Naive thymus-derived CD4-positive, alpha-beta T cell (primary cell): ENCODE measurements around the gene EDN3. TPM values are rescaled to one million over a fixed set of nuclear protein-coding genes. Genes with fewer than 3 reads are reported as not detected.

Experiments used
- ATAC-seq: fragments of 150-1000 bp; cut with Tn5 transposase; 2 replicates; pipeline ENCODE4 v1.10.0; 2021; ENCODE audit warnings: mild to moderate bottlenecking, moderate library complexity
- CTCF ChIA-PET: fragments of 350-600 bp; sonication (Branson Sonifier 250); formaldehyde crosslinking; loops from one replicate; lab custom pipeline; 2021; ENCODE audit warnings: antibody characterized with exemption; lab: Charles Lee
- POLR2A ChIA-PET: fragments of 350-600 bp; sonication (Branson Sonifier 250); formaldehyde crosslinking; loops from one replicate; lab custom pipeline; 2021; ENCODE audit warnings: antibody characterized with exemption, inconsistent platforms; lab: Charles Lee
- DNase-seq, 9 donors: peaks; one replicate each; pipeline versions ENCODE4 v3.0.0 to v3.0.0-alpha.2; 2020 to 2022; ENCODE audit warnings: mixed read lengths in 1 of 9
- H3K27ac ChIP-seq: one replicate; pipeline ENCODE4 v1.7.0; 2013; ENCODE audit warnings: mild to moderate bottlenecking, low read depth, low read length, moderate library complexity
- H3K27me3 ChIP-seq, 2 donors: one replicate each; pipeline ENCODE4 v1.7.0; 2013; ENCODE audit warnings: low read length in 2 of 2, mild to moderate bottlenecking in 2 of 2, moderate library complexity in 2 of 2; ENCODE audit not compliant: control insufficient read depth in 2 of 2, insufficient read depth in 2 of 2
- H3K36me3 ChIP-seq, 3 experiments: 1 replicate in 2 of 3; 2 replicates in 1 of 3; pipeline ENCODE4 v1.7.0; 2013; ENCODE audit warnings: low read length in 3 of 3, mild to moderate bottlenecking in 3 of 3, moderate library complexity in 1 of 3; ENCODE audit not compliant: insufficient read depth in 3 of 3, control insufficient read depth in 2 of 3
- H3K4me1 ChIP-seq, 2 donors: one replicate each; pipeline ENCODE4 v1.7.0; 2013; ENCODE audit warnings: low read length in 2 of 2, mild to moderate bottlenecking in 2 of 2, moderate library complexity in 1 of 2; ENCODE audit not compliant: control insufficient read depth in 2 of 2, insufficient read depth in 2 of 2
- H3K4me3 ChIP-seq: 2 replicates; pipeline ENCODE4 v1.7.0; 2013; ENCODE audit warnings: mild to moderate bottlenecking, low read length
- H3K9me3 ChIP-seq, 3 experiments: 1 replicate in 2 of 3; 2 replicates in 1 of 3; pipeline ENCODE4 v1.7.0; 2013; ENCODE audit warnings: low read length in 3 of 3; ENCODE audit not compliant: control insufficient read depth in 2 of 3
- H3K27ac Mint-ChIP-seq, 9 donors: one replicate each; pipeline ENCODE4 v1.8.0; 2020 to 2022; ENCODE audit warnings: mixed read lengths in 9 of 9, mild to moderate bottlenecking in 8 of 9, moderate library complexity in 5 of 9, inconsistent platforms in 2 of 9
- H3K27me3 Mint-ChIP-seq, 5 donors: one replicate each; pipeline ENCODE4 v1.8.0; 2021 to 2022; ENCODE audit warnings: mixed read lengths in 5 of 5, mild to moderate bottlenecking in 1 of 5
- H3K36me3 Mint-ChIP-seq, 5 donors: one replicate each; pipeline ENCODE4 v1.8.0; 2020 to 2022; ENCODE audit warnings: mixed read lengths in 5 of 5, mild to moderate bottlenecking in 3 of 5, inconsistent platforms in 1 of 5
- H3K4me1 Mint-ChIP-seq, 7 donors: one replicate each; pipeline ENCODE4 v1.8.0; 2020 to 2022; ENCODE audit warnings: mixed read lengths in 7 of 7, mild to moderate bottlenecking in 3 of 7, inconsistent platforms in 1 of 7
- H3K4me3 Mint-ChIP-seq, 10 donors: one replicate each; pipeline ENCODE4 v1.8.0; 2020 to 2022; ENCODE audit warnings: mild to moderate bottlenecking in 10 of 10, mixed read lengths in 10 of 10, moderate library complexity in 6 of 10, inconsistent platforms in 2 of 10
- H3K9me3 Mint-ChIP-seq, 11 donors: one replicate each; pipeline ENCODE4 v1.8.0; 2020 to 2022; ENCODE audit warnings: mixed read lengths in 11 of 11, mild to moderate bottlenecking in 4 of 11, inconsistent platforms in 1 of 11, moderate library complexity in 1 of 11
- intact Hi-C, 2 donors: fragments of 100-400 bp; cut with micrococcal nuclease; formaldehyde crosslinking; loops; one replicate each; pipeline ENCODE4 v1.15.1; 2023
- polyA plus RNA-seq, 2 donors: library from polyadenylated mRNA; unstranded; fragments of 300-500 nt; fragmentation: Illumina TruSeq; gene quantifications; one replicate each; pipeline ENCODE4 v1.2.3, GENCODE V29; 2021
- total RNA-seq, 6 experiments: library from RNA in 5 of 6; stranded (reverse) in 5 of 6; gene quantifications; 1 replicate in 5 of 6; 2 replicates in 1 of 6; pipeline ENCODE4 v1.2.3 and lab custom pipeline; 2021 to 2026

The EDN3 gene
- total and polyA plus RNA-seq, 7 experiments from 2014 or later = 0.13 to 0.56 (median 0.40) TPM; not detected in 3

- ATAC-seq = no peak
Measured at GRCh38 chr20:59276938-59277337, 23.5 kb upstream of the EDN3 start.

GRCh38 chr20:59284470-59284869, 15.9 kb upstream of the EDN3 start:
- ATAC-seq (no peak), DNase-seq (no peak)
- H3K36me3 Mint-ChIP-seq = peaks cover 0 to 3% (median 0%) of the 10 kb centered on the region in 5 donors
- no peak overlapping the region for H3K27ac Mint-ChIP-seq
- H3K4me1 Mint-ChIP-seq = no peaks in the 10 kb centered on the region
- Histone ChIP-seq H3K9me3 (no peaks in the 10 kb centered on the region), H3K4me3 (no peak overlapping the region), H3K27me3 (no peaks in the 10 kb centered on the region), H3K27ac (no peak overlapping the region), H3K36me3 (no peaks in the 10 kb centered on the region), H3K4me1 (no peaks in the 10 kb centered on the region)
- intact Hi-C loops = no loop called here
- peaks cover 0 to 33% (median 0%) of the 10 kb centered on the region in 5 donors for H3K27me3 Mint-ChIP-seq
- POLR2A ChIA-PET = no interaction called here
- CTCF ChIA-PET = no interaction called here
- H3K4me3 Mint-ChIP-seq = no peak overlapping the region
- H3K9me3 Mint-ChIP-seq = peaks cover 0 to 4% (median 0%) of the 10 kb centered on the region in 11 donors

More at GRCh38 chr20:59276938-59277337, 23.5 kb upstream of the EDN3 start:
- Histone ChIP-seq H3K9me3 (no peaks in the 10 kb centered on the region), H3K36me3 (no peaks in the 10 kb centered on the region), H3K27ac (no peak overlapping the region), H3K27me3 (no peaks in the 10 kb centered on the region), H3K4me3 (no peak overlapping the region), H3K4me1 (peaks cover 7 to 14% of the 10 kb centered on the region in 2 donors)
- H3K4me3 Mint-ChIP-seq = no peak overlapping the region
- no peaks in the 10 kb centered on the region for H3K36me3 Mint-ChIP-seq
- H3K27me3 Mint-ChIP-seq = peaks cover 0 to 27% (median 0%) of the 10 kb centered on the region in 5 donors
- H3K27ac Mint-ChIP-seq = no peak overlapping the region
- ChIA-PET POLR2A (interaction anchor here (0.9 kb wide), 1 partner anchor 83 kb away, joined by 3 read pairs; no protein-coding TSS in a partner anchor), CTCF (no interaction called here)
- no peaks in the 10 kb centered on the region for H3K9me3 Mint-ChIP-seq
- DNase-seq = no peak
- intact Hi-C loops = no loop called here
- H3K4me1 Mint-ChIP-seq = peaks cover 15 to 26% (median 17%) of the 10 kb centered on the region in 7 donors

GRCh38 chr20:59289994-59290393, 10.4 kb upstream of the EDN3 start:
- no peaks in the 10 kb centered on the region for H3K27me3 ChIP-seq
- no peaks in the 10 kb centered on the region for H3K9me3 Mint-ChIP-seq
- intact Hi-C loops = no loop called here
- H3K4me1 Mint-ChIP-seq = peaks cover 0 to 9% (median 4%) of the 10 kb centered on the region in 7 donors
- no peak overlapping the region for H3K27ac Mint-ChIP-seq
- H3K27ac ChIP-seq = no peak overlapping the region
- ChIA-PET CTCF (no interaction called here), POLR2A (no interaction called here)
- H3K36me3 Mint-ChIP-seq = no peaks in the 10 kb centered on the region
- no peaks in the 10 kb centered on the region for H3K36me3 ChIP-seq
- peaks cover 0 to 28% (median 9%) of the 10 kb centered on the region in 5 donors for H3K27me3 Mint-ChIP-seq
- H3K4me1 ChIP-seq = no peaks in the 10 kb centered on the region
- ATAC-seq (no peak), DNase-seq (no peak)
- H3K4me3 ChIP-seq = no peak overlapping the region
- H3K4me3 Mint-ChIP-seq = no peak overlapping the region
- H3K9me3 ChIP-seq = no peaks in the 10 kb centered on the region

- peaks cover 0 to 9% (median 4%) of the 10 kb centered on the region in 7 donors for H3K4me1 Mint-ChIP-seq
Measured at GRCh38 chr20:59291740-59292383, 8.5 kb upstream of the EDN3 start.

GRCh38 chr20:59295531-59295930, 4.9 kb upstream of the EDN3 start:
- Mint-ChIP-seq H3K4me3 (no peak overlapping the region), H3K27me3 (peaks cover 19 to 71% (median 32%) of the 10 kb centered on the region in 5 donors), H3K27ac (no peak overlapping the region), H3K36me3 (peaks cover 0 to 3% (median 0%) of the 10 kb centered on the region in 5 donors), H3K9me3 (no peaks in the 10 kb centered on the region), H3K4me1 (peaks cover 0 to 10% (median 4%) of the 10 kb centered on the region in 7 donors)
- no peaks in the 10 kb centered on the region for H3K9me3 ChIP-seq
- ChIA-PET CTCF (no interaction called here), POLR2A (no interaction called here)
- no peaks in the 10 kb centered on the region for H3K36me3 ChIP-seq
- no peaks in the 10 kb centered on the region for H3K4me1 ChIP-seq
- no peak overlapping the region for H3K27ac ChIP-seq
- intact Hi-C loops = no loop called here
- H3K4me3 ChIP-seq = no peak overlapping the region
- no peak for DNase-seq
- ATAC-seq = no peak
- no peaks in the 10 kb centered on the region for H3K27me3 ChIP-seq

More at GRCh38 chr20:59291740-59292383, 8.5 kb upstream of the EDN3 start:
- intact Hi-C loops = no loop called here
- Mint-ChIP-seq H3K36me3 (no peaks in the 10 kb centered on the region), H3K9me3 (no peaks in the 10 kb centered on the region), H3K4me3 (no peak overlapping the region), H3K27me3 (peaks cover 4 to 40% (median 9%) of the 10 kb centered on the region in 5 donors), H3K27ac (peak overlapping the region in 2 of 9 donors; percentile 7 to 15)
- POLR2A ChIA-PET = no interaction called here
- Histone ChIP-seq H3K27ac (no peak overlapping the region), H3K27me3 (no peaks in the 10 kb centered on the region), H3K4me1 (no peaks in the 10 kb centered on the region), H3K4me3 (no peak overlapping the region), H3K9me3 (no peaks in the 10 kb centered on the region), H3K36me3 (no peaks in the 10 kb centered on the region)
- CTCF ChIA-PET = no interaction called here
- no peak for DNase-seq
- ATAC-seq = no peak

- ATAC-seq = no peak
- H3K4me3 Mint-ChIP-seq = no peak overlapping the region
Measured at GRCh38 chr20:59297686-59298085, 2.7 kb upstream of the EDN3 start.

GRCh38 chr20:59299945-59300332, 472 bp upstream of the EDN3 start:
- Histone ChIP-seq H3K4me3 (no peak overlapping the region), H3K4me1 (no peaks in the 10 kb centered on the region), H3K9me3 (no peaks in the 10 kb centered on the region), H3K27ac (no peak overlapping the region), H3K27me3 (peaks cover 0 to 3% of the 10 kb centered on the region in 2 donors), H3K36me3 (no peaks in the 10 kb centered on the region)
- H3K36me3 Mint-ChIP-seq = peaks cover 0 to 3% (median 0%) of the 10 kb centered on the region in 5 donors
- POLR2A ChIA-PET = no interaction called here
- H3K27ac Mint-ChIP-seq = no peak overlapping the region
- peak overlapping the region in 1 of 10 donors; percentile 39 for H3K4me3 Mint-ChIP-seq
- DNase-seq (no peak), ATAC-seq (no peak)
- intact Hi-C loops = no loop called here
- H3K27me3 Mint-ChIP-seq = peaks cover 26 to 83% (median 41%) of the 10 kb centered on the region in 5 donors
- no peaks in the 10 kb centered on the region for H3K9me3 Mint-ChIP-seq
- H3K4me1 Mint-ChIP-seq = peaks cover 0 to 7% (median 4%) of the 10 kb centered on the region in 7 donors
- CTCF ChIA-PET = no interaction called here

More at GRCh38 chr20:59297686-59298085, 2.7 kb upstream of the EDN3 start:
- Histone ChIP-seq H3K9me3 (no peaks in the 10 kb centered on the region), H3K27me3 (peaks cover 0 to 3% of the 10 kb centered on the region in 2 donors), H3K27ac (no peak overlapping the region), H3K4me1 (no peaks in the 10 kb centered on the region), H3K4me3 (no peak overlapping the region), H3K36me3 (no peaks in the 10 kb centered on the region)
- intact Hi-C loops = no loop called here
- CTCF ChIA-PET = no interaction called here
- Mint-ChIP-seq H3K27me3 (peaks cover 25 to 84% (median 36%) of the 10 kb centered on the region in 5 donors), H3K36me3 (peaks cover 0 to 3% (median 0%) of the 10 kb centered on the region in 5 donors), H3K9me3 (no peaks in the 10 kb centered on the region), H3K27ac (no peak overlapping the region), H3K4me1 (peaks cover 0 to 12% (median 4%) of the 10 kb centered on the region in 7 donors)
- POLR2A ChIA-PET = no interaction called here
- DNase-seq = no peak
